NCI-H146 (cell line): ENCODE results near the gene ZMYND11.
"Not testable (repeated sequence)": the region's sequence is repeated elsewhere in the genome, so short reads cannot be mapped to it uniquely, and the experiment has no call there.

ENCODE experiments used
- DNase-seq: peaks from one replicate; lab custom pipeline; 2025; lab: John Stamatoyannopoulos, UW

The ZMYND11 gene

GRCh38 chr10:132946-133898 is 2.0 kb upstream of the ZMYND11 start:
- no peak for DNase-seq

- peak; percentile 74 for DNase-seq
Observed at GRCh38 chr10:134247-135131, 766 bp upstream of the ZMYND11 start.

- DNase-seq, result peak; percentile 78
Observed at GRCh38 chr10:135601-136464, 578 bp downstream of the ZMYND11 start.

- no peak for DNase-seq
Observed at GRCh38 chr10:136465-136762, 1.2 kb downstream of the ZMYND11 start.

GRCh38 chr10:137031-137430 is 1.8 kb downstream of the ZMYND11 start:
- peak; percentile 50 for DNase-seq

- DNase-seq, result no peak
Observed at GRCh38 chr10:137606-138005, 2.4 kb downstream of the ZMYND11 start.

- DNase-seq, result no peak
Observed at GRCh38 chr10:142371-142770, 7.1 kb downstream of the ZMYND11 start.

- no peak for DNase-seq
Observed at GRCh38 chr10:152915-153314, 17.7 kb downstream of the ZMYND11 start.

GRCh38 chr10:154348-154747 is 19.1 kb downstream of the ZMYND11 start:
- no peak for DNase-seq

- no peak for DNase-seq
Observed at GRCh38 chr10:167383-167782, 32.1 kb downstream of the ZMYND11 start.

- no peak for DNase-seq
Observed at GRCh38 chr10:173741-174140, 38.5 kb downstream of the ZMYND11 start.

- DNase-seq, result no peak
Observed at GRCh38 chr10:176677-177076, 41.4 kb downstream of the ZMYND11 start.

- peak; percentile 32 for DNase-seq
Observed at GRCh38 chr10:178208-178607, 43.0 kb downstream of the ZMYND11 start.

- no peak for DNase-seq
Observed at GRCh38 chr10:178723-179122, 43.5 kb downstream of the ZMYND11 start.

GRCh38 chr10:182441-183201 is 47.4 kb downstream of the ZMYND11 start:
- DNase-seq, result no peak

- no peak for DNase-seq
Observed at GRCh38 chr10:184174-184573, 48.9 kb downstream of the ZMYND11 start.

- DNase-seq, result no peak
Observed at GRCh38 chr10:184911-185310, 49.7 kb downstream of the ZMYND11 start.

GRCh38 chr10:185571-185970 is 50.3 kb downstream of the ZMYND11 start:
- DNase-seq, result not testable (repeated sequence)

- DNase-seq, result no peak
Observed at GRCh38 chr10:186911-187310, 51.7 kb downstream of the ZMYND11 start.

- DNase-seq, result no peak
Observed at GRCh38 chr10:188546-188945, 53.3 kb downstream of the ZMYND11 start.

- no peak for DNase-seq
Observed at GRCh38 chr10:190216-190615, 55.0 kb downstream of the ZMYND11 start.
